ENCODE measurements around the gene TMED1.

The TMED1 gene

GRCh38 chr19:10830931-10831779 lies 4.9 kb downstream of the TMED1 start:
- no peak for TF ChIP-seq CTCF (IDR thresholded peaks at IDR 0.05; ENCODE audit: poor library complexity, severe bottlenecking)
- Histone ChIP-seq H3K27ac (ENCODE audit: poor library complexity, severe bottlenecking) (no peak overlapping the region), H3K36me3 (ENCODE audit: low read depth) (peaks cover 24% of the 10 kb centered on the region), H3K4me1 (ENCODE audit: insufficient read depth, poor library complexity, severe bottlenecking) (no peaks in the 10 kb centered on the region), H3K4me3 (ENCODE audit: severe bottlenecking) (no peak overlapping the region), H3K27me3 (ENCODE audit: insufficient read depth, poor library complexity, severe bottlenecking) (no peaks in the 10 kb centered on the region), H3K9me3 (ENCODE audit: severe bottlenecking) (no peaks in the 10 kb centered on the region)
- DNase-seq (ENCODE audit: low spot score) (no peak), ATAC-seq (ENCODE audit: low read depth) (no peak)

GRCh38 chr19:10830370-10830769 lies 5.6 kb downstream of the TMED1 start:
- no peak for TF ChIP-seq CTCF (IDR thresholded peaks at IDR 0.05; ENCODE audit: poor library complexity, severe bottlenecking)
- Histone ChIP-seq H3K9me3 (ENCODE audit: severe bottlenecking) (no peaks in the 10 kb centered on the region), H3K36me3 (ENCODE audit: low read depth) (peaks cover 29% of the 10 kb centered on the region), H3K4me1 (ENCODE audit: insufficient read depth, poor library complexity, severe bottlenecking) (no peaks in the 10 kb centered on the region), H3K4me3 (ENCODE audit: severe bottlenecking) (no peak overlapping the region), H3K27me3 (ENCODE audit: insufficient read depth, poor library complexity, severe bottlenecking) (no peaks in the 10 kb centered on the region), H3K27ac (ENCODE audit: poor library complexity, severe bottlenecking) (no peak overlapping the region)
- DNase-seq (ENCODE audit: low spot score), result no peak
- ATAC-seq (ENCODE audit: low read depth), result no peak

GRCh38 chr19:10829967-10830366 lies 6.0 kb downstream of the TMED1 start:
- no peak overlapping the region for H3K4me3 ChIP-seq (ENCODE audit: severe bottlenecking)
- H3K27me3 ChIP-seq (ENCODE audit: insufficient read depth, poor library complexity, severe bottlenecking), result no peaks in the 10 kb centered on the region
- H3K9me3 ChIP-seq (ENCODE audit: severe bottlenecking), result no peaks in the 10 kb centered on the region
- DNase-seq (ENCODE audit: low spot score) (no peak), ATAC-seq (ENCODE audit: low read depth) (0 out of 3 replicates have a peak, but pooled peaks have one; percentile 7)
- H3K27ac ChIP-seq (ENCODE audit: poor library complexity, severe bottlenecking), result no peak overlapping the region
- H3K4me1 ChIP-seq (ENCODE audit: insufficient read depth, poor library complexity, severe bottlenecking), result no peaks in the 10 kb centered on the region
- TF ChIP-seq CTCF (IDR thresholded peaks at IDR 0.05; ENCODE audit: poor library complexity, severe bottlenecking), result no peak
- H3K36me3 ChIP-seq (ENCODE audit: low read depth), result peaks cover 31% of the 10 kb centered on the region

- TF ChIP-seq CTCF (IDR thresholded peaks at IDR 0.05; ENCODE audit: poor library complexity, severe bottlenecking), result peak; percentile 4
- Histone ChIP-seq H3K4me3 (ENCODE audit: severe bottlenecking) (no peak overlapping the region), H3K4me1 (ENCODE audit: insufficient read depth, poor library complexity, severe bottlenecking) (no peaks in the 10 kb centered on the region), H3K36me3 (ENCODE audit: low read depth) (peaks cover 34% of the 10 kb centered on the region), H3K27me3 (ENCODE audit: insufficient read depth, poor library complexity, severe bottlenecking) (no peaks in the 10 kb centered on the region), H3K27ac (ENCODE audit: poor library complexity, severe bottlenecking) (no peak overlapping the region), H3K9me3 (ENCODE audit: severe bottlenecking) (no peaks in the 10 kb centered on the region)
- DNase-seq (ENCODE audit: low spot score), result no peak
- ATAC-seq (ENCODE audit: low read depth), result no peak; the same call in 2 of the 3 replicates
Measured at GRCh38 chr19:10828981-10829821, 6.8 kb downstream of the TMED1 start.

All from RWPE2 (cell line).